Measurements from ENCODE around the gene TUNAR.
"Not testable (repeated sequence)": the region's sequence is repeated elsewhere in the genome, so short reads cannot be mapped to it uniquely, and the experiment has no call there.

Gene TUNAR

DNA sequence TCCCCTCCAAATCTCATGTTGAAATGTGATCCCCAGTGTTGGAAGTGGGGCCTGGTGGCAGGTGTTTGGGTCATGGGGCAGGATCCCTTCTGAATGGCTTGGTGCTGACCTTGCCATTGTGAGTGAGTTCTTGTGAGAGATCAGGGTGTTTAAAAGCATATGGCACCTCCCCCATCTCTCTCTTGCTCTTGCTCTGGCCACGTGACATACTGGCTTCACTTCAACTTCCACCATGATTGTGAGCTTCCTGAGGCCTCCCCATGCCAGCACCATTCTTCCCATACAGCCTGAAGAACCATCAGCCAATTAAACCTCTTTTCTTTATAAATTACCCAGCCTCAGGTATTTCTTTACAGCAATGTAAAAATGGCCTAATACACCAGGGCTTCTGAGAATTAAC is 82.7 kb downstream of the TUNAR start:
- TF ChIP-seq, protein P1, sequence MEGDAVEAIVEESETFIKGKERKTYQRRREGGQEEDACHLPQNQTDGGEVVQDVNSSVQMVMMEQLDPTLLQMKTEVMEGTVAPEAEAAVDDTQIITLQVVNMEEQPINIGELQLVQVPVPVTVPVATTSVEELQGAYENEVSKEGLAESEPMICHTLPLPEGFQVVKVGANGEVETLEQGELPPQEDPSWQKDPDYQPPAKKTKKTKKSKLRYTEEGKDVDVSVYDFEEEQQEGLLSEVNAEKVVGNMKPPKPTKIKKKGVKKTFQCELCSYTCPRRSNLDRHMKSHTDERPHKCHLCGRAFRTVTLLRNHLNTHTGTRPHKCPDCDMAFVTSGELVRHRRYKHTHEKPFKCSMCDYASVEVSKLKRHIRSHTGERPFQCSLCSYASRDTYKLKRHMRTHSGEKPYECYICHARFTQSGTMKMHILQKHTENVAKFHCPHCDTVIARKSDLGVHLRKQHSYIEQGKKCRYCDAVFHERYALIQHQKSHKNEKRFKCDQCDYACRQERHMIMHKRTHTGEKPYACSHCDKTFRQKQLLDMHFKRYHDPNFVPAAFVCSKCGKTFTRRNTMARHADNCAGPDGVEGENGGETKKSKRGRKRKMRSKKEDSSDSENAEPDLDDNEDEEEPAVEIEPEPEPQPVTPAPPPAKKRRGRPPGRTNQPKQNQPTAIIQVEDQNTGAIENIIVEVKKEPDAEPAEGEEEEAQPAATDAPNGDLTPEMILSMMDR (IDR thresholded peaks at IDR 0.05; ENCODE audit: control insufficient read depth, insufficient read depth, low read depth, low read length, missing control alignments) = no peak
- no peak overlapping the region for H3K4me3 ChIP-seq (ENCODE audit: control insufficient read depth, low read depth, low read length)
- DNase-seq (ENCODE audit: low read depth) = no peak

GRCh38 chr14:95961481-95961880 is 84.8 kb downstream of the TUNAR start:
- TF ChIP-seq, protein P1 (IDR thresholded peaks at IDR 0.05; ENCODE audit: control insufficient read depth, insufficient read depth, low read depth, low read length, missing control alignments) = no peak
- DNase-seq (ENCODE audit: low read depth) = no peak
- H3K4me3 ChIP-seq (ENCODE audit: control insufficient read depth, low read depth, low read length) = no peak overlapping the region

- H3K4me3 ChIP-seq (ENCODE audit: control insufficient read depth, low read depth, low read length) = no peak overlapping the region
- DNase-seq (ENCODE audit: low read depth) = no peak
- TF ChIP-seq, protein P1 (IDR thresholded peaks at IDR 0.05; ENCODE audit: control insufficient read depth, insufficient read depth, low read depth, low read length, missing control alignments) = no peak
Measured at GRCh38 chr14:95964901-95965300, 88.3 kb downstream of the TUNAR start.

DNA sequence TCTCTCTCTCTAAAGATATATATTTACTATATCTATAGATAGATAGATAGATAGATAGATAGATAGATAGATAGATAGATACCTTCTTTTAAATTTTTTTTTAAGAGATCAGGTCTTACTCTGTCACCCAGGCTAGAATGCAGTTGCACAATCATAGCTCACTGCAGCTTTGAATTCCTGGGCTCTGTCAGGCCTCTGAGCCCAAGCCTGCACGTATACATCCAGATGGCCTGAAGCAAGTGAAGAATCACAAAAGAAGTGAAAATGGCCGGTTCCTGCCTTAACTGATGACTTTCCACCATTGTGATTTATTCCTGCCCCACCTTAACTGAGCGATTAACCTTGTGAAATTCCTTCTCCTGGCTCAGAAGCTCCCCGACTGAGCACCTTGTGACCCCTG is 91.4 kb downstream of the TUNAR start:
- not testable (repeated sequence) for H3K4me3 ChIP-seq (ENCODE audit: control insufficient read depth, low read depth, low read length); DNase-seq (ENCODE audit: low read depth)

Data from AG09309 (cell line).